HL-60/S4 treated with phorbol 12-myristate 13-acetate at 8.2 ng/mL for 4 days and 3 days (cell line): ENCODE results near the gene CR1.

Experiments used
- in situ Hi-C: fragments of 300-500 bp; cut with MboI; formaldehyde crosslinking; loops from 2 replicates; pipeline ENCODE4 v1.15.0; 2022; ENCODE audit warnings: low sequenced_read_pairs

Gene CR1

DNA sequence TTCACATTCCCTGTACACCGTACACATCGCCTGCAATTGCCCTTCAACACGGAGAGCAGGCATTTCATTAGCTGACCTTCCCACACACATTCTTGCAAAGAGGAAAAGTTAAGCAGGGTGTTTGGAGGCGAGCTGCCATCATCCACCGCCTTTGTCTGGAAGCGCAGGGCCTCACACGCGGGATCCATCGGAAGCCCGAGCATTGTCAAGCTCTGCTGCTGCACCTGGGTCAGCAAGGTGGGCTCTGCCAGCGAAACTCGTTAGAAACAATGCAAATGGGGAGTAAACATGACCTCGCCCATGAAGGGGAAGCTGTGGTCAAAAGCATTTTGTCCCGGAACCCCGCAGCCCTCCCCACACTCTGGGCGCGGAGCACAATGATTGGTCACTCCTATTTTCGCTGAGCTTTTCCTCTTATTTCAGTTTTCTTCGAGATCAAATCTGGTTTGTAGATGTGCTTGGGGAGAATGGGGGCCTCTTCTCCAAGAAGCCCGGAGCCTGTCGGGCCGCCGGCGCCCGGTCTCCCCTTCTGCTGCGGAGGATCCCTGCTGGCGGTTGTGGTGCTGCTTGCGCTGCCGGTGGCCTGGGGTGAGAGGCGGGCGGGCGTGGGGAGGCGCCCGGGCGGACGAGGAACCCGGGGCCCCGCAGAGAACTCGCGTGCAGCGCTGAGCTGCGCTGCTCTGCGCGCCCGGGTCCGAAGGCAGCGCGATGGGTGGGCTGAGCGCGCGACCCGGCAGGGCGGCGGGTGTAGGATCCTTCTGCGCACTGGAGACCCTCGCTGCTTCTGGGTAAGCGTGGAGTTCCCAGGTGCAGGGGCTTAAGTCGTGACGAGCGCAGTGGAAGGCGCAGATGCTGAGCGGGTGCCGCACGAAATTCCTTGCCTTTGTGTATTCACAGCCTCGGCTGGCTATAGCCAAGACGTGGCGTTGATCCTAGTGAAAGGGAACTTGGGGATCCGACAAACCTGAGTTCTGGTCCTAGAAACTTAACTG lies at the start of gene CR1:
Gene CR1 (plus strand): TSS at position 357 of the 992 bp plus-strand sequence. CDS start 111 bp downstream, at position 468.
- in situ Hi-C loops, result loop anchor here (5.0 to 25.0 kb wide), 2 partner anchors 84 to 409 kb away; partner anchors contain the start of gene C4BPB

DNA sequence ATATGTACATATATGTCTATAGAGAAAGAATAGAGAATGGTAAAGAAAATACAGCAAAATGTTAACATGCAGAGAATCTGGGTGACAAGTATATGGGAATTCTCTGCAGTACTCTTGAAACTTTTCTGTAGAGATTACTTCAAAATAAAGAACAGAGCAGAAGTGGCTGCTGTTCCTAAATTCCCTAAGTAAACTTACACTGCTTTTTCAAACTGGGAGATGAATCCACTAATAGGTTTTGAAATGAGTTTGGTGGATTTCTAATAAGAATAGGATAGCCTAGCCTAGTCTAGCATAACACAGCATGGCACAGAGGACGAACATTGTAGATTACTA lies 42.3 kb upstream of the CR1 start:
- in situ Hi-C loops, result no loop called here

DNA sequence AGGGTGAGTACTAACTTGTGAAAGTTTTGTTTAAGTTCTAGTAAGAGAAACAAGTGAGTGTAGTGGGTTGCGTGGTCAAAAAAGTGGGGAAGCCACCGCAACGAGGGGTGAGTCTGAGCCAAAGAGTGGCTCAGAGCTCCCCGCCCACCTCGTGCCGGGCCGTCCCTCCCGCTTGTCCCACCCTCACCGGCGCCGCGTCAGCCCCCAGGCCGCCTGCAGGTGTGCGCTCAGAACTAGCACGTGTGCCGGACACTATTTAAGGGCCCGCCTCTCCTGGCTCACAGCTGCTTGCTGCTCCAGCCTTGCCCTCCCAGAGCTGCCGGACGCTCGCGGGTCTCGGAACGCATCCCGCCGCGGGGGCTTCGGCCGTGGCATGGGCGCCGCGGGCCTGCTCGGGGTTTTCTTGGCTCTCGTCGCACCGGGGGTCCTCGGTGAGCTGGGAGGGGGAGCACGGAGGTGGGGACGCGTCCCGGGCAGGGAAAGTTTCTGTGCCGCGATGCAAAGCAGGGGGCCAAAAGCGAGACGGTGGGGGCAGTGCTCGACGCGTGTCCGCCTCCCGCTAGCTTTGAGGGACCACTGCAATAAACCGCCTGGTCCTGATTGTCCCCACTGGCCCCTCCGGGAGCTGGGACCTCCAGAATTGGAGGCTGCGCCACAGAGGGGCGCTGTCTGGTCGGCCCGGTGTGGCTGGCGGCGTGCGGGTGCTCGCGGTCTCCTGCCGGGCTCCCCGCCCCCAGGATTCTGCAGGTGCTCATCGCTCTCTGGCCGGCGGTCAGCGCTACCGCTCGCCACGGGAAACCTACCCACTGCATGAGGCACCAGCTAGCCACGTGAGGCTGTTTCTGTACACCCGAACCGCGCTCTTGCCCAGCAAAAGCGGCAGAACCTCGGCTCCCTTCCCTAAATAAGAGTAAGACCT lies 41.7 kb upstream of the CR1 start, which contains the start of gene CR2:
Gene CR2 (plus strand): TSS at position 283 of the 919 bp plus-strand sequence. CDS start 91 bp downstream, at position 374.
- in situ Hi-C loops, result no loop called here

DNA sequence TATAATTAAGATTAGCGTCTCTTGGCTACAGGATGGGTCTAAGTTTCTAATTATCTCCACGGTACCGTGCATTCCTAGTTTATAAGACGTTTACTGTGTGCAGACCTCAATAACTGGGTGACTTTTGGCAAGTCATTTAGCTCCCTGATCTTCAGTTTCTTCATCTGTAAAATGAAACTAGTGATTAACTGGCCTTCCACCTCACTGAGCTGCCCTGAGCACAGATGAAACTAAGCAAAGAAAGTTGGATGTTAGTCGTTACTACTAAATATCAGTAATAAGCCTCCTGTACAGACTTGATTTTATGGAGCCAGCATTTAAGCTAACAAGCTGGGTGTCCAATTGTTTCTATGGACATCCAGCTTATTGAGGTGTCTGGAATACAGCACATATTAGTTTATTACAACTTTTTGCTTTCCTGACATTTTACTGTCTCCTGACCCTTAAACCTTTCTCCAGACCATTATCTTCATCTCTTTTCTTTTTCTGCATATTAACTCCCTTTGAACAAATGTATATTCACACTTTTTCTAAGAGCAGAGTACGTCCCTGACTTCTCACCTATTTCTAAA lies 40.7 kb upstream of the CR1 start:
- in situ Hi-C loops, result no loop called here

DNA sequence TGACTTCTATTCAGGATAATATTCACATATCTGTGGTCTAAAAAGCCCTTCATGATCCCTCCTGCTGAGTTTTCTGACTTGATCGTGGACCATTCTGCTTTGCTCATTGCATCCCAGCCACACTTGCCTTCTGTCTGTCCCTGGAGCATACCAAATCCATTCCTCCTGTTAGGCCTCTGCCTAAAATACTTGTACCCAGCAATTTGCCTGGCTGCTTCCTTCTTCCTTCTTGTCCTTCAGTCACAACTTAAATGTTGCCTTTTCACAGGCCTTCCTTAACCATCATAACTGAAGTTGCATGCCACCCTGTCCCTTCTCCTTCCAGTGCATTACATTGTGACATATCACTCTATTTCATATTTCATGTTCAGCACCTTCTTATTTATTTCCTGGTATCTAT lies 37.5 kb upstream of the CR1 start:
- in situ Hi-C loops, result no loop called here

DNA sequence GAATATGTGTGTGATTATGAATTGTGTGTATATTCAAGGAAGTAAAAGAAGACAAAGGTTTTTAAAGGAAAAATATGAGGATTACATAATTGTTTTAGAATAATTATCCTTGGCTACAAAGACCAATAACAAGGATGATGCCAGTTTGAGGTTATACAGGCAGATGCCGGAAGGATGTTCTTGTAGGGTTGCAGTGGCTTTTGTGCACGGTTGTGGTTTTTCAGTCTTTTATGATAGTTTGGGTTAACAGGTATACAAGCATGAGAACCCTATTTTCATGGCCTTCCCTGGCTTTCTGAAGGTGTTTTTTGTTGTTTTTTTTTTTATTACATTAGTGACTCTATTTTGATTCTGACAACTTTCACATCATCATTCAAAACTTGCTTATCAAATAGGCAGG lies 36.9 kb upstream of the CR1 start:
- in situ Hi-C loops, result no loop called here

DNA sequence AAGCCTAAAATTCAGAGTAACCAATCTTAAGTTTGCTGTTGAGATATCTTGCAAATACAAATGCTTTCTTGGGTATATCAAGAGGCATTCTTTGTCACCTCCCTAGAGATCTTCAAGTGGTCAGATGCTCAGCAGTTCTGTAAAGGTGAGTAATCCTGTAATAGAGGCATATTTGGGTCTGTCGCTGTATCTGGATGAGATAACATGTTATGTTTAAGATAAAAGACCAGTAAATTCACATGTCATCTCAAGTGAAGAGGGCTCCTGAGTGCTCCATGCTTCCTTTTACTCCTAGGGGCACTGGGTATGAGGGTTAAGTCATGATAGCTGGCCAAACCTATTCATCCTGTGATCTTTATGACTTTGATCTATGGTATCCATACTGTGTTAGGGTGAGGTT lies 34.3 kb upstream of the CR1 start:
- in situ Hi-C loops, result no loop called here

DNA sequence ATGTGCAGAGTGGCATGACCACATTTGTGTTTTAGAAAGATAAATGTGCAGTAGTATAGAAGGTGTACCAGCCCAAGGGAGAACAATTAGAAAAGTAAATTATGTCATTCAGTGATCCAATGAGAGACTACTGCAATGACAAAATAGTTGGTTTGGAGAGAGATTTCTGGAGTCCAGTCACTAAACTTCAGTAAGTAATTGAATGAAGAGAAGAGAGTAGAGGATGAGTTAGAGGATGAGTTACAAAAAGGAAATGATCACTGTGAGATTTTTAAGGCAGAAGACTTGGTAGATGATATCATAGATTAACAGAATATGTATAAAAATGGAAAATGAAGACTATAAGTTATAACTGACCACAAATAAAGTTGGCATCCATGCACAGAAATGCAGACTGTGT lies 33.4 kb upstream of the CR1 start:
- in situ Hi-C loops, result no loop called here

DNA sequence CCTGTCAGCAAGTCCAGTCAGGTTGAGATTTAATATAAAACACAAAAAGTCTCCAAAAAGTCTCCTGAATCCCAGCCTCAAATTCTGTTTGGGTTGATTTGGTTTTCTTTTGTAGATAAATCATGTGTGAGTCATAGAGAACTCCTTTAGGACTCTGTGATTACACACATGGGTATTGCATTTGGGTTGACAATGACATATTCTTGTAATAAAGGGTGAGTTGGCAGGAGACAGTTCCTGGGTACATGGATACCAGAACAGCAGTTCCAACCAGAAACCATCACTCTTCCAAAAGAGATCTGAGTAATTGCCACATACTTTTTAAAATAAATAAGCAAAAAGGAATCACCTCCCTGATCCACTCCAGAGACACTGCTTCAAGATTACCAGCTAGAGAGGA lies 32.9 kb upstream of the CR1 start:
- in situ Hi-C loops, result no loop called here

DNA sequence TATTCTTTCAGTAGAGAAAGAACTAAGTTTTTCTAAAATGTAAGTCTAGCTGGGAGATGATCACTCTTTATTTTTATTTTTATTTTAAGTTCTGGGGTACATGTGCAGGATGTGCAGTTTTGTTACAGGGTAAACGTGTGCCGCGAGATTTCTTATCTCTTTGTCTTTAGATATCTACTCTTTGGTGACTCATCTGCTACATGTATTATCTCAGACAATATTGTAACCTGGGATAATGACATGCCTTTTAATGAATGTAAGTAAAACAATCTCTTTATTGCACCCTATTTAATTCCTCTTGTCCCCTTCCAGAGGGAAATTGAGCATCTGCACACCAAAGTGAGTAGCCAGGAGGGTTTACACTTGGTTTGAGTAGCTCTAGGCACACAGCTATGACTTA lies 32.4 kb upstream of the CR1 start:
- in situ Hi-C loops, result no loop called here

DNA sequence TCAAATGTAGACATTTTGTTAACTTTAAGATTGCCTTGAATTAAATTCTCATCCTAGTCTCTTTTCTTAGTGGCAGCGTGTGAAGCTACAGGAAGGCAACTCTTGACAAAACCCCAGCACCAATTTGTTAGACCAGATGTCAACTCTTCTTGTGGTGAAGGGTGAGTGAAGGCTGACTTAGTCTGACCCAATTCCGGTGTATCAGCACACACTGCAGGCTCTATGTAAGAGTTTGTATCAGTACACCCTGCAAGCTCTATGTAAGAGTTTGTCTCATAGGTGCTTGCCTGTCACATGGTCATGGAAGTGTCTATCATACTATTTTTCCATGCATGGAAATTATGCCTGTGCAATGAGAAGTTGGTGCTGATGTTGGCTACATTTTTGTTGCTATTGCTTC lies 25.0 kb upstream of the CR1 start:
- in situ Hi-C loops, result no loop called here

DNA sequence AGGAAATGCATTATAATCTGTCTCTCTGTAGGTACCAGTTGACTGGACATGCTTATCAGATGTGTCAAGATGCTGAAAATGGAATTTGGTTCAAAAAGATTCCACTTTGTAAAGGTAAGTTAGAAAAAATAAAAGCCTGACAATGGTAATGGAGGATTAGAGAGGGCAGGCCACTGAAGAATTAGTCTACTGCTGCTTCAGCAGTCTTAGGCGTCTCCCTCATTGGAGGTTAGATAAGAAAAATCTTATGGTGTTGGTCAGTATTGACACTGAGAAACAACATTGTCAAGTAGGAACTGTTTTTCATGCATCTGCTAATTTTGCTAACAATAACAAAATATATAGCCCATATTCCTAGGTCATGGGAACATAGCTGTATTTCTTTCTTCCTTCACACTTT lies 21.7 kb upstream of the CR1 start:
- in situ Hi-C loops, result no loop called here

DNA sequence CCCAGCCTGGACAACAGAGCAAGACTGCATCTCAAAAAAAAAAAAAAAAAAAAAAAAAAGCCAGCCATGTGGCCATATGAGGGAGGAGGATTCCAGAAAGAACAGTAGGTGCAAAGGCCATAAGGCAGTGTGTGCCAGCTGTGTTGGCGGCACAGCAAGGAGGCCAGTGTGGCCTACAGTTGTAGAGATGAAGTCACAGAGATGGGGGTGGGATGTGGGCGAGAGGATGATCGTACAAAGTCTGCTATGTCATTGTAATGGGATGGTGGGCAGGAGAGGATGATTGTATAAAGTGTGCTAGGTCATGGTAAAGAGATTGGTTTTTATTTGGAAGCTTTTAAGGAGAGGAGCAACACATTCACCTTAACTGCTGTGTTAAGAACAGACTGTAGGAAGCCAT lies 9.8 kb upstream of the CR1 start:
- in situ Hi-C loops, result loop anchor here (25.0 kb wide), 1 partner anchor 399 kb away; the partner anchor contains the start of gene C4BPB

DNA sequence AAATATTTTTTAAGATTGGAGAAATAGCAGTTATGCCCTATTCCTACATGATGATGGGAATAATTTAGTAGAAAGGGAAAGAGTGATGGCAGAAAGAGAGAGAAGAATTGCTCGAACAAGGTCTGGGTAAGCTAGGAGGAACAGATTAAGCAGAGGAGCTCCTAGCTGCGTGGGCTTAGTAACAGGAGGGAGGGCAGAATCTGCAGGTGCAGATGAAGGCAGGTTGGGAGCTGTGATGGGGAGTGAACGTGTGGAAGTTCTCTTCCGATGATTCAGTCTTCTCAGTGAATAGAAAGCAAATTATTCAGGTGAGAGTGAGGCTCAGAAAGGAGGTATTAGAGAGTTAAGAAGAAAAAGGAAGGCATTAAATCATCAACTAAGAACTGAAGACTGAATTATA lies 8.3 kb upstream of the CR1 start:
- in situ Hi-C loops, result loop anchor here (25.0 kb wide), 1 partner anchor 400 kb away; the partner anchor contains the start of gene C4BPB

DNA sequence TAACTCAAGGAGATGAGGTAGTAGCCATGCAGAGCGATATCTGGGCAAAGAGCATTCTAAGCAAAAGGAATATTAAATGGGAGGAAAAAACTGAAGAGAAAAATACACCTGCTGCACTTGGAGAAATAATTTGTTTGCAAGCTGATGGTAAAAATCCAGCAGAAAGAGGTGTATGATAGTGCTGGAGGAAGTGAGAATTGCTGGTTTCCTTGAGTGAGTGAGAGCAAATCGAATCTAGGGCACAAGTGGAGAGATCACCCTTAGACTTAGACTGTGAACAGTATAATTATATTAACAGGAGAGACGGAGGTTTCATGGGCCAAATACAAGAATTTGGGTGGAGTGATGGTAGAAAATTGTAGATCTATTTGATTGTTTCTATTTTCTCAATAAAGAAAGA lies 2.7 kb upstream of the CR1 start:
- in situ Hi-C loops, result loop anchor here (25.0 kb wide), 1 partner anchor 406 kb away; the partner anchor contains the start of gene C4BPB

DNA sequence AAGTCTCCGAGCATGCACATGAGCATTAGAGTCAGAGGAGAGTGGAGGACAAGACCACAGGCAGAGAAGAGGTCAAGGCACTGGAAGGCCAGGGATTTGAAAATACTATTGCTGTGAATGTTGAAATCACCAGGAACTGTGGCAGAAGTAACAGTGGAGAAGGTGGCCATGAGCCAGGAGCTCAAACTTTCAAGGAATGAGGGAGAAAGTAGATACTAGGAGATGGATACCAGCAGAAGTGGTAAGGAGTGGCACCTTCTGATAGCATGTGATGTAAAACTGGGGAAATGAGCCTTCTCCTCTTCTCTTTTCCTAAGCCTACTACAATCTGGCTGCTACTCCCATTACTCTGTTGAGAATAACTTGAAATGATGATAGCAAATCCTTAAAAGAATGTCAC lies 1.8 kb upstream of the CR1 start:
- in situ Hi-C loops, result loop anchor here (25.0 kb wide), 1 partner anchor 407 kb away; the partner anchor contains the start of gene C4BPB

DNA sequence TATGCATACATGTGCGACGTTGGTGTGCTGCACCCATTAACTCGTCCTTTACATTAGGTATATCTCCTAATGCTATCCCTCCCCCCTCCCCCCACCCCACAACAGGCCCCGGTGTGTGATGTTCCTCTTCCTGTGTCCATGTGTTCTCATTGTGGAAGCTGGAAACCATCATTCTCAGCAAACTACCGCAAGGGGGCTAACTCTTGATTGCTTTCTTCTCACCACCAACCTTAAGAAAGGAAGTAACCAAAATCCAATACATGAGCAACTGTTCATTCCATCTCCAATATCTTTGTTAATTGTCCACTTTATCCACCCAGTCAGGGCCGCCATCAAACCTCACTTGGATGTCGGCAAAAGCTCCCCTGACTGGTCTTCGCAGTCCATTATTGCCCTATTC lies 676 bp upstream of the CR1 start:
- in situ Hi-C loops, result loop anchor here (5.0 to 25.0 kb wide), 2 partner anchors 83 to 408 kb away; partner anchors contain the start of gene C4BPB

DNA sequence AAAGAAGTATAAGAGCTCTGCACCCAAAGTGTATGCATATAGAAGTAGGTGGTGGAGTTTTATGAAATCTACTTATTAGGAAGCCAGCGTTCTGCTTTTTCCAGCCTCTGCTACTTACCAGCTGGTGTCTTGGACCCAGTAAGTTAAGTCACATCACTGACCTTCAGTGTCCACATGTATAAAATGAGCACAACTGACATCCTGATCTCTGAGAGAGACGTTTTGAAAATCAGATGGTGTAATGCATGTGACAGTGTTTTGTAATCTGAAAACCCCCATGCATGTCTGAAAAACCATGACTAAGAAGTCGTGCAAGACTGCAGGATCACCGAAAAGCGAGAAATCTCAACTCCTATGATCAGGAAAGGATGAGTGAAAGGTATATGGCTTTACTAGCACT lies 2.0 kb downstream of the CR1 start:
- in situ Hi-C loops, result loop anchor here (5.0 to 25.0 kb wide), 2 partner anchors 86 to 411 kb away; partner anchors contain the start of gene C4BPB

DNA sequence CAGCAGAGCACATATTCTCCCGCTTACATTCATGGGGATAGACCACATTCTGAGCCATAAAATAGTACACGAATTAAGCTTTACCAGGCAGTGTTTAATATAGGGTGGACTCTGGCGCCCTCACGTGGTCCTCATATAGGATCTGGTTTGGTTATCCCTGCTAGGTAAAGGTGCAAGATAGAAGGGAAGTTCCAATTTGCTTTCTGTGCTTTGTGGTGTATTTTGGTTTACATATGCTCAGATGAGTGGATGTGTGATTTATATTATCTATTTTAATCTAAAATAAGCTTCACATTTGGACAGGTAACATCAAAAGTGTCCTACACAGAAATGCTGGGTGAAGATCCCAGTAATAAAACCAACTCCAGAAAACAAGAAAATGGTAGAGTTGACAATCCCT lies 3.6 kb downstream of the CR1 start:
- in situ Hi-C loops, result loop anchor here (5.0 to 25.0 kb wide), 2 partner anchors 87 to 412 kb away; partner anchors contain the start of gene C4BPB

DNA sequence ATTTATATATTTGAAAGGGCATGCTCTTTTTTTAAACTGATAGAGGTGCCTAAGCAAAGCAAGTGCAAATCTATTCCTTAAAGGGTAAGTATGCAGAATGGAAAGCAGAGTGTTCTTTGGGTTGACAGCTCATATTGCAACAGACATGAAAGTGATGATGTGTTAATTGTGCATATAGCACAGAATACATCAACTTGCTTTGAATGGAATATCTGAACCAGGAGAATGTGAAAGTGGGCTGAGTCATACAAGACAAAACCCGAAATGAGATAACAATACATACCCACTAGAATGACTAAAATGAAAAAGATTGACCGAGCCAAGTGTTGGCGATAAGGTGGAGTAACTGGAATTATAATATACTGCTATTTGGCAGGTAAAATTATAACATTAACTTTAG lies 4.3 kb downstream of the CR1 start:
- in situ Hi-C loops, result no loop called here

DNA sequence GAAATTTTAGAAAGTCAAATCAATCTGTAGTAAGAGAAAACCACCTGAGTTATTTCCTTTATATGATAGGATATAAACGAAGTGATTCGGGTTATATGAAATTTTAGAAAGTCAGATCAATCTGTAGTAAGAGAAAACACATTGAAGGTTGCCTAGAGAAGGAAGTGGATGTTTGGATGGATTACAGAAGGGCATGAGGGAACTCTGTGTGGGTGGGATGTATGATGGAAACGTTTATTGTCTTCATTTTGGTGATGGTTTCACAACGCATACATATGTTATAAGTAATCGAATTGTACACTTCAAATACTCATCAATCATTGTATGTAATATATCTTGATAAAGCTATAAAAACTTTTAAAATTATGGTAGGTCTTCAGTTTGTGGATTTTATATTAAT lies 5.1 kb downstream of the CR1 start:
- in situ Hi-C loops, result no loop called here
